ENCODE measurements around the gene ECE1.
A peak's percentile ranks its signal among the peaks of the same experiment; 100 is the strongest.
"Not testable (repeated sequence)": the region's sequence is repeated elsewhere in the genome, so short reads cannot be mapped to it uniquely, and the experiment has no call there.

Gene ECE1

GRCh38 chr1:21188235-21188634 lies 102.0 kb downstream of the ECE1 start:
- DNase-seq (ENCODE audit: low read depth in 2 of 2, low spot score in 1 of 2): no peak

DNA sequence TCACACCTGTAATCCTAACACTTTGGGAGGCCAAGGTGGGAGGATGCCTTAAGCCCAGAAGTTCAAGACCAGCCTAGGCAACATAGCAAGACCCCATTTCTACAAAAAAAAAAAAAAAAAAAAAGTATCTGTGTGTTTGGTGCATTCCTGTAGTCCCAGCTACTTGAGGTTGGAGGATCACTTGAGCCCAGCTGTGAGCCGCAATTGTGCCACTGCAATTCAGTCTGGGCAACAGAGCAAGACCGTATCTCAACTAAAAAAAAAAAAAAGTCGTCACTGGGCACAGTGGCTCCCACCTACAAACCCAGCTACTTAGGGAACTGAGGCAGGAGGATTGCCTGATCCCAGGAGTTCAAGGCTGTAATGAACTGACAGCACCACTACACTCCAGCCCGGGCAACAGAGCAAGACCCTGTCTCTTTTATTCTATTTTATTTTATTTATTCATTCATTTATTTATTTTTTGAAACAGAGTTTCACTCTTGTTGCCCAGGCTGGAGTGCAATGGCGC lies 105.0 kb downstream of the ECE1 start:
- no peak for DNase-seq (ENCODE audit: low read depth in 2 of 2, low spot score in 1 of 2)

GRCh38 chr1:21184276-21184675 lies 106.0 kb downstream of the ECE1 start:
- no peak for DNase-seq (ENCODE audit: low read depth in 2 of 2, low spot score in 1 of 2)

- no peak for DNase-seq (ENCODE audit: low read depth in 2 of 2, low spot score in 1 of 2)
Observed at GRCh38 chr1:21182181-21182731, 108.0 kb downstream of the ECE1 start.

- DNase-seq (ENCODE audit: low read depth in 2 of 2, low spot score in 1 of 2): not testable (repeated sequence)
Observed at GRCh38 chr1:21178271-21178670, 112.0 kb downstream of the ECE1 start.

DNA sequence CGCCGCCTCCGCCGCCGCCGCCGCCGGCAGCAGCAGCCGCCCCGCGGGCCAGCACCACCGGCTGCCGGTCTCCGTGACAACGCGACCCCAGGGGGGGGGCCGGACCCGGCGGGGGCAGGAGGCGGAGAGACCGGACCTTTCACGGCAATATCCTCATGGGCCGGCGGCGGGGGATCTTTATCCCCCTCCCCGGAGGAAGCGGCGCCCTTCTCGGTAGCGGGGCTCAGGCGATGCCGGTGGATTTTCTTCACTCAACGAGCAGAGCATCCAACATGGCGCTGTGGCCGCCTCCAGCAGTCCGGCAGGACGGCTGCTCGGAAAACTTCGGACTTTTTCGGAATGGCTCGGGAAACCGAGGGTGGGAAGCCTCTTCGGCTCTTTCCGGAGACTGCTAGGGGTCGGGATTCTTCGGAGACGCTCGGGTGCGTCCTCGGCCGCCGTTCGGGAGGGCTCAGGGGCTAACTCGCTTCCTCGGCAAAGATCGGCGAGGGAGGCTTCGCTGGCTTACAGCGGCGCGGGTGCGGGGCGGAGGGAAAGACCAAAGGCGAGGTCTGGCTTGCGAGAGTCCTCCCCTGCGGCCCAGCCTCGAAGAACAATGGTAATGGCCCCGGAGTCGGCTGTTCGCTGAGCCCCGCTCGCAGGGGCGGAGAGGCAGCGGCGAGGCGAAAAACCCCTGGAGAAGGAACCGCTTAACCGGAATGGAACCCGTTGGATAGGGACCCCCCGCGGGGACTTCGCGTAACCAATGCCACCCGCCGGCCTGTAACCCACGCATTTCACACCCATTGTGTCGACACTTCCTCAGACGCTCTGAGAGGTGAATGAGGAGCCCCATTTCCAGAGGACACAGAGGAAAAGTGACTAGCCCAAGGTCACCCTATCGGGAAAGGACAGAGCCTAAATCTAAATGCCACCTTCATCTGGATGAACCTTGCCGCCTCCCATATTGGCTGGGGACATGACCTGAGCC lies 113.4 kb downstream of the ECE1 start, which contains the start of gene EIF4G3:
EIF4G3 (minus strand) TSS at position 312 of the 970 bp plus-strand sequence. CDS start 174,155 bp downstream, outside the sequence.
- peak; percentile 95 to 97 for DNase-seq (ENCODE audit: low read depth in 2 of 2, low spot score in 1 of 2)

DNA sequence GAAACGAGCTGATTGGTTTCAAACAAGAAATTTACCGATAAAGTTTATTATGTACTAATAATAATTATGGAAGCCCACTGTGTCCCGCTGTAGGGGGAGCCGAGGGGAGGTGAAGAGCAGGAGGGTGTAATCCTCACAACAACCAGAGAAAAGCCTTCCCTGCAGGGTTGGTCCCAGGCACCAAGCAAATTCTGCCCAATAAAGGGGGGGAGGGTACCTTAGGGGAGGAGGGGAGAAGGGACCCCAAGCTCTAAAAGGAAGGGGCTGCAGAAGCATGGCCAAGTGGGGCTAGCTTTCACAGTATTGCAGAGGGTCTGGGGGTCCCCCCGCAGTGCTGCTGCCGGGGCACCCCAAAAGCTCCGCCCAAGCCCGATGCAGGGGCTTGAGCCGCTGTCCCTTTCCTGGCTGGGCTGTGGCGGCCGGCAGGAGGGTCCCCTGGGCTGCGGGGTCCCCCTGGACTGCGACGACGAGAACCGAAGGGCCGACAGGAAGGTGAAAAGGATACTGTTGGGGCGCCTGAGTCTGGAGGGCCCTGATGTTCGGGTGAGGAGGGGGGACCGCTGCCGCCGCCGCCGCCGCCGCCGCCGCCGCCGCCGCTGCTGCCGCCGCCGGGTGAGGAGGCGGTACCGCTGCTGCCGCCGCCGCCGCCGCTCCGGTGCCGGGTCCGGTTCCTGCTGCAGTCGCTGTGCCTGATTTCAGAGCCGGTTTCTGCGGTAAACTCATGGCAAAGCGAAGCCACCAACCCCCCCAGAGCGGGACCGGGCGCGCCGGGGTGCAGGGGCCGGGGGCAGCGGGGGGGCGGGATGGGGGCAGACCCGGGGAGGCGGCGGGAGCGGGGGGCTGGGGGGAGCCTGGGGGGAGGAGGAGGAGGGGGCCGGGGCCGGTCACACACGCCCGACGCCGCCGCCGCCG lies 114.3 kb downstream of the ECE1 start:
- no peak for DNase-seq (ENCODE audit: low read depth in 2 of 2, low spot score in 1 of 2)

DNA sequence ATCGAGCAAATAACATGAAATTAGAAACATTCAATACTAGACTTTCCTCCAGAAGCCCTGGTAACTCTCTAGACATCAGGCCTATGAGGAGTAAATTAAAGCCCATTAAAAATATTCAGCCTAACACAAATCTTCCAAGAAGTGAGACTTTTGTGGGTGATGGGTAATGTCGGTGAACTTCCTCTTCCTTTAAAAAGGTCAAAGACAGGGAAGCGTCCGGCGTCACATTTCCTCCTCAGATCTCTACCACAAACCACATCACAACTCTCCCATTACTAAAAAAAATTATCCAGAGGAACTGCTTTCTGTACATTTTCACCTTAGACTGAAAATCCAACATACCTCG lies 115.0 kb downstream of the ECE1 start:
- DNase-seq (ENCODE audit: low read depth in 2 of 2, low spot score in 1 of 2): no peak

- DNase-seq (ENCODE audit: low read depth in 2 of 2, low spot score in 1 of 2): no peak
Observed at GRCh38 chr1:21174654-21175323, 115.5 kb downstream of the ECE1 start.

DNA sequence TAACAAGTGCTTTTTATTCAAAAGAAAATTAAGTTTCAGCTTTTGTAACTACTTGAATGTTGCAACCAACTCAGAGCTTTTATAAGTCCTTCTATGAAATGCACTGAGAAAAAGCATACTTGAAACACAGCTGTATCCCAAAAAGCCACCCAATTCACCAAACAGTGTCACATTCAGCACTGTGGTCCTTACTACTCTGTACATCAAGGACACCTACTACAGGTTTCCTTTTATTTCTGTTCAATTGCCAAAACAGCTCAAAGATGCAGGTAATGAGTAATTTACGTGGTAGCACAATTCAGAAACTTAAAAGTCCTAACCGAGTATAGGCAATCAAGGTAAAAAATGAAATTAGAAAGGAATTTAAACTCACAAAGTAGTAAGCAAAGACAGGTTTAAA lies 116.0 kb downstream of the ECE1 start:
- DNase-seq (ENCODE audit: low read depth in 2 of 2, low spot score in 1 of 2): no peak

DNA sequence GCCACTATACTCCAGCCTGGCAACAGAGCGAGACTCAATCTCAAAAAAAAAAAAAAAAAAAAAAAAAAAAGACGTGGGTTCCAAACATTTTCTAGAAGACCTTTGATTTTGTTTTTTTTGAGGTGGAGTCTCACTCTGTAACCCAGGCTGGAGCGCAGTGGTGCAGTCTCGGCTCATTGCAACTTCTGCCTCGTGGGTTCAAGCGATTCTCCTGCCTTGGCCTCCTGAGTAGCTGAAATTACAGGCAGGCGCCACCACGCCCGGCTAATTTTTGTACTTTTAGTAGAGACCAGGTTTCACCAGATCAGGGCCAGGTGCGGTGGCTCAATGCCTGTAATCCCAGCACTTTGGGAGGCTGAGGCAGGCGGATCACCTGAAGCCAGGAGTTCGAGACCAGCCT lies 117.2 kb downstream of the ECE1 start:
- not testable (repeated sequence) for DNase-seq (ENCODE audit: low read depth in 2 of 2, low spot score in 1 of 2)

DNA sequence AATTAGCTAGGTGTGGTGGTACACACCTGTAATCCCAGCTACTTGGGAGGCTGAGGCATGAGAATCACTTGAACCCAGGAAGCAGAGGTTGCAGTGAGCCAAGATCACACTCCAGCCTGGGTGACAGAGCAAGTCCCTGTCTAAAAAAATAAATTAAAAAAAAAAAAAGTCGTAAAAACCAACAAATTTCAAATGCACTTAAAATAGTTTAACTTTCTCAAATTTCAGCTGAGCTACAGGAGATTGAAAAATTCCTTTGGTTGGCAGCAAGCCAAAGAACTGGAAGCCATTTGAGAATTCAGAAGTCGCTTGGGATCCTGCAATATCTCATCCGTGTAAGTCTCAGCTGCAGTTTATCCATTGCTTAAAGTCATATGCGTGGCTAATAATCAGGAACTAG lies 119.4 kb downstream of the ECE1 start:
- not testable (repeated sequence) for DNase-seq (ENCODE audit: low read depth in 2 of 2, low spot score in 1 of 2)

DNA sequence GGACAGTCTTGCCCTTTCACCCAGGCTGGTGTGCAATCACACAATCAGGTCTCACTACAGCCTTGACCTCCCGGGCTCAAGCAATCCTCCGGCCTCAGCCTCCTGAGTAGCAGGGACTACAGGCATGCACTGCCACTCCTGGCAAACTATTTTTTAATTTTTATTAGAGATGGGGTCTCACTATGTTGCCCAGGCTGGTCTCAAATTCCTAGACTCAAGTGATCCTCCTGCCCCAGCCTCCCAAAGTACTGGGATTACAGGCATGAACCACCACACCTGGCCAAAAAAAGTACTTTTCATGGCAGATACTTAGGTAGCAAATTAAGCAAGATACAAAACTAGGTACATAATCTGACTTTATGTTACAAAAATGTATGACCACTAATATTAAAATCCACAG lies 121.8 kb downstream of the ECE1 start:
- no peak for DNase-seq (ENCODE audit: low read depth in 2 of 2, low spot score in 1 of 2)
